Measurements from ENCODE around the gene AMHR2. TPM values are rescaled to one million over a fixed set of nuclear protein-coding genes. Genes with fewer than 3 reads are reported as not detected.

The AMHR2 gene
- total and polyA plus RNA-seq, 2 donors (not counting 1 experiment from before 2014, with no cell fraction given): not detected

DNA sequence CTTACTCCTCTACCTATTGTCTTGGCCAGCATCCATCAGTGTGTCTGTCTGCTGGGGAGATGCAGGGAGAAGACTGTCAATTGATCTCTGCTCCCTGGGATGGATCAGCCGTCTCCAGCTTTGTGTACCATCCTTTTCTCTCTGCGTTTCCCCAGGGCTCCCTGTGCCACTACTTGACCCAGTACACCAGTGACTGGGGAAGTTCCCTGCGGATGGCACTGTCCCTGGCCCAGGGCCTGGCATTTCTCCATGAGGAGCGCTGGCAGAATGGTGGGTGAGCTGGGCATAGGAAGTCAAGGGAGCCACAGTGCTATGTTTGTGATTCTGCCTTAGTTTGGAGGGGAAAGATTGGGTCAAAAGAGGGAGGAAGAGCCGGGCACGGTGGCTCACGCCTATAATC lies 5.1 kb downstream of the AMHR2 start:
- Mint-ChIP-seq H3K4me3 (no peak overlapping the region), H3K4me1 (no peaks in the 10 kb centered on the region), H3K27ac (no peak overlapping the region), H3K27me3 (no peaks in the 10 kb centered on the region), H3K9me3 (ENCODE audit: insufficient read depth) (no peaks in the 10 kb centered on the region)
- no peak overlapping the region for H3K4me2 ChIP-seq (replicated peaks; ENCODE audit: low read depth, low read length, poor library complexity, severe bottlenecking)
- H4K20me1 ChIP-seq (ENCODE audit: control insufficient read depth, insufficient read depth, low read length, poor library complexity, severe bottlenecking): no peaks in the 10 kb centered on the region
- WGBS (ENCODE audit: insufficient coverage): 95% methylated on average over 7 of the region's 7 CpGs
- no peak overlapping the region for H2AFZ ChIP-seq (ENCODE audit: insufficient read depth, low read depth, low read length, poor library complexity, severe bottlenecking)
- CTCF ChIA-PET: interaction anchor here (1.3 to 1.9 kb wide), 2 partner anchors 22 to 76 kb away, joined by 4 to 8 read pairs; no protein-coding TSS in a partner anchor
- POLR2A ChIA-PET: interaction anchor here (0.6 kb wide), 1 partner anchor 21 kb away, joined by 4 read pairs; no protein-coding TSS in a partner anchor
- ATAC-seq (ENCODE audit: low read depth) (no peak), DNase-seq (no peak)
- no peaks in the 10 kb centered on the region for H3K4me1 ChIP-seq (ENCODE audit: control insufficient read depth in 2 of 2, insufficient read depth in 2 of 2, low read length in 2 of 2)
- no peak overlapping the region for H3K4me3 ChIP-seq (ENCODE audit: control extremely low read depth in 1 of 5, extremely low read depth in 1 of 5, insufficient read depth in 1 of 5, low read depth in 2 of 5, low read length in 4 of 5)
- H3K36me3 ChIP-seq (replicated peaks in 1 of 2; ENCODE audit: control extremely low read depth in 1 of 2, control insufficient read depth in 1 of 2, extremely low read depth in 1 of 2, insufficient read depth in 2 of 2, low read length in 1 of 2): no peaks in the 10 kb centered on the region
- no peaks in the 10 kb centered on the region for H3K27me3 ChIP-seq (replicated peaks in 1 of 4; ENCODE audit: control extremely low read depth in 1 of 4, control insufficient read depth in 3 of 4, insufficient read depth in 4 of 4, low read length in 3 of 4)
- intact Hi-C loops (cut with micrococcal nuclease): no loop called here
- no peak overlapping the region for H3K9ac ChIP-seq (ENCODE audit: low read length)
- H3K27ac ChIP-seq (ENCODE audit: low read length in 2 of 2): no peak overlapping the region
- no peak for TF ChIP-seq EZH2 (IDR thresholded peaks at IDR 0.05; ENCODE audit: borderline replicate concordance, insufficient read depth, low read depth, low read length, poor library complexity, severe bottlenecking)
- TF ChIP-seq, protein P1, sequence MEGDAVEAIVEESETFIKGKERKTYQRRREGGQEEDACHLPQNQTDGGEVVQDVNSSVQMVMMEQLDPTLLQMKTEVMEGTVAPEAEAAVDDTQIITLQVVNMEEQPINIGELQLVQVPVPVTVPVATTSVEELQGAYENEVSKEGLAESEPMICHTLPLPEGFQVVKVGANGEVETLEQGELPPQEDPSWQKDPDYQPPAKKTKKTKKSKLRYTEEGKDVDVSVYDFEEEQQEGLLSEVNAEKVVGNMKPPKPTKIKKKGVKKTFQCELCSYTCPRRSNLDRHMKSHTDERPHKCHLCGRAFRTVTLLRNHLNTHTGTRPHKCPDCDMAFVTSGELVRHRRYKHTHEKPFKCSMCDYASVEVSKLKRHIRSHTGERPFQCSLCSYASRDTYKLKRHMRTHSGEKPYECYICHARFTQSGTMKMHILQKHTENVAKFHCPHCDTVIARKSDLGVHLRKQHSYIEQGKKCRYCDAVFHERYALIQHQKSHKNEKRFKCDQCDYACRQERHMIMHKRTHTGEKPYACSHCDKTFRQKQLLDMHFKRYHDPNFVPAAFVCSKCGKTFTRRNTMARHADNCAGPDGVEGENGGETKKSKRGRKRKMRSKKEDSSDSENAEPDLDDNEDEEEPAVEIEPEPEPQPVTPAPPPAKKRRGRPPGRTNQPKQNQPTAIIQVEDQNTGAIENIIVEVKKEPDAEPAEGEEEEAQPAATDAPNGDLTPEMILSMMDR (IDR thresholded peaks at IDR 0.05): no peak
- no peaks in the 10 kb centered on the region for H3K79me2 ChIP-seq (ENCODE audit: control insufficient read depth, insufficient read depth, low read length)
- no peaks in the 10 kb centered on the region for H3K9me3 ChIP-seq (ENCODE audit: control extremely low read depth in 1 of 3, control insufficient read depth in 2 of 3, insufficient read depth in 1 of 3, low read length in 2 of 3)

DNA sequence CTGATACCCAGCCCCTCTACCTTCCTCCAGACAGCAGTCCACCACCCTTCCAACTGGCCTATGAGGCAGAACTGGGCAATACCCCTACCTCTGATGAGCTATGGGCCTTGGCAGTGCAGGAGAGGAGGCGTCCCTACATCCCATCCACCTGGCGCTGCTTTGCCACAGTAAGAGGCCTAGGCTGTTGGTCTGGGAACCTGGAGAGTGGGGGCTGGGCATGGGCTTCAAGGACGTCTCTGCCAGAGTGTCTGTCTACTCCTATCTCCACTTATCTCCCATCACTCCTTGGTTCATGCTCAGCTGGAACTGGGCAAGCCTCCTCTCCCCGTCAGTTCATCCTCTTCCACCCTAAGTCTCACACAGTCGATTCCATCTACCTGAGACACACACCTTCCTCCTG lies 6.5 kb downstream of the AMHR2 start:
- H3K4me1 ChIP-seq (ENCODE audit: control insufficient read depth in 2 of 2, insufficient read depth in 2 of 2, low read length in 2 of 2): no peaks in the 10 kb centered on the region
- no peak overlapping the region for H3K9ac ChIP-seq (ENCODE audit: low read length)
- no peak overlapping the region for H3K4me3 ChIP-seq (ENCODE audit: control extremely low read depth in 1 of 5, extremely low read depth in 1 of 5, insufficient read depth in 1 of 5, low read depth in 2 of 5, low read length in 4 of 5)
- H3K4me3 Mint-ChIP-seq: no peak overlapping the region
- H3K27me3 Mint-ChIP-seq: no peaks in the 10 kb centered on the region
- H3K4me1 Mint-ChIP-seq: no peaks in the 10 kb centered on the region
- 93% methylated on average over 4 of the region's 5 CpGs for WGBS (ENCODE audit: insufficient coverage)
- no peak overlapping the region for H3K27ac Mint-ChIP-seq
- H3K9me3 ChIP-seq (ENCODE audit: control extremely low read depth in 1 of 3, control insufficient read depth in 2 of 3, insufficient read depth in 1 of 3, low read length in 2 of 3): no peaks in the 10 kb centered on the region
- no peaks in the 10 kb centered on the region for H4K20me1 ChIP-seq (ENCODE audit: control insufficient read depth, insufficient read depth, low read length, poor library complexity, severe bottlenecking)
- no peaks in the 10 kb centered on the region for H3K36me3 ChIP-seq (replicated peaks in 1 of 2; ENCODE audit: control extremely low read depth in 1 of 2, control insufficient read depth in 1 of 2, extremely low read depth in 1 of 2, insufficient read depth in 2 of 2, low read length in 1 of 2)
- no peak overlapping the region for H3K4me2 ChIP-seq (replicated peaks; ENCODE audit: low read depth, low read length, poor library complexity, severe bottlenecking)
- no peaks in the 10 kb centered on the region for H3K79me2 ChIP-seq (ENCODE audit: control insufficient read depth, insufficient read depth, low read length)
- no peaks in the 10 kb centered on the region for H3K27me3 ChIP-seq (replicated peaks in 1 of 4; ENCODE audit: control extremely low read depth in 1 of 4, control insufficient read depth in 3 of 4, insufficient read depth in 4 of 4, low read length in 3 of 4)
- no peak overlapping the region for H3K27ac ChIP-seq (ENCODE audit: low read length in 2 of 2)
- intact Hi-C loops (cut with micrococcal nuclease): no loop called here
- ATAC-seq (ENCODE audit: low read depth) (no peak), DNase-seq (no peak)
- no peaks in the 10 kb centered on the region for H3K9me3 Mint-ChIP-seq (ENCODE audit: insufficient read depth)
- POLR2A ChIA-PET: no interaction called here
- H2AFZ ChIP-seq (ENCODE audit: insufficient read depth, low read depth, low read length, poor library complexity, severe bottlenecking): no peak overlapping the region
- CTCF ChIA-PET: interaction anchor here (0.8 to 3.4 kb wide), 3 partner anchors 9 to 77 kb away, joined by 3 to 12 read pairs (median 8); no protein-coding TSS in a partner anchor
- no peak for TF ChIP-seq EZH2 (IDR thresholded peaks at IDR 0.05; ENCODE audit: borderline replicate concordance, insufficient read depth, low read depth, low read length, poor library complexity, severe bottlenecking)
- TF ChIP-seq, protein P1 (IDR thresholded peaks at IDR 0.05): no peak
